Neuronal stem cell (in vitro differentiated cells): ENCODE data around the gene USP10.
A peak's percentile ranks its signal among the peaks of the same experiment; 100 is the strongest.

Experiments
- DNase-seq: peaks from one replicate; pipeline ENCODE4 v3.0.0-alpha.2; 2013; ENCODE audit warnings: low spot score
- H2AFZ ChIP-seq: one replicate; pipeline ENCODE4 v1.6.1; 2013; ENCODE audit warnings: mild to moderate bottlenecking, low read length, inconsistent platforms
- H2AK5ac ChIP-seq: 2 replicates; pipeline ENCODE4 v1.6.1; 2013; ENCODE audit warnings: low read depth, mild to moderate bottlenecking, inconsistent platforms, low read length, moderate library complexity, mixed read lengths
- H2BK120ac ChIP-seq: 2 replicates; pipeline ENCODE4 v1.6.1; 2013; ENCODE audit warnings: low read depth, mild to moderate bottlenecking, inconsistent platforms, low read length, moderate library complexity, mixed read lengths
- H2BK12ac ChIP-seq: one replicate; pipeline ENCODE4 v1.6.1; 2013; ENCODE audit warnings: low read length, inconsistent platforms
- H2BK15ac ChIP-seq: 2 replicates; pipeline ENCODE4 v1.6.1; 2013; ENCODE audit warnings: mild to moderate bottlenecking, low read length, inconsistent platforms, mixed read lengths
- H2BK5ac ChIP-seq: one replicate; pipeline ENCODE4 v1.6.1; 2013; ENCODE audit warnings: inconsistent platforms, mild to moderate bottlenecking, low read length, moderate library complexity
- H3K14ac ChIP-seq: one replicate; pipeline ENCODE4 v1.6.1; 2013; ENCODE audit warnings: low read length, inconsistent platforms
- H3K18ac ChIP-seq: 2 replicates; pipeline ENCODE4 v1.6.1; 2013; ENCODE audit warnings: low read length, inconsistent platforms
- H3K23ac ChIP-seq: 2 replicates; pipeline ENCODE4 v1.6.1; 2013; ENCODE audit warnings: low read depth, mild to moderate bottlenecking, mixed read lengths, low read length, inconsistent platforms; ENCODE audit not compliant: poor library complexity
- H3K27ac ChIP-seq: replicated peaks from 3 replicates; pipeline ENCODE4 v1.5.1; 2013; ENCODE audit warnings: low read length, inconsistent platforms
- H3K27me3 ChIP-seq, 3 experiments: 2 replicates each; pipeline ENCODE4 v1.6.1; 2013; ENCODE audit warnings: low read length in 3 of 3, mild to moderate bottlenecking in 2 of 3, inconsistent platforms in 1 of 3, low read depth in 1 of 3, mixed read lengths in 1 of 3, moderate library complexity in 1 of 3; ENCODE audit not compliant: control insufficient read depth in 3 of 3, insufficient read depth in 3 of 3
- H3K36me3 ChIP-seq, 2 donors: replicated peaks in 1 of 2; 2 replicates each; pipeline ENCODE4 v1.6.1; 2013; ENCODE audit warnings: low read length in 2 of 2; ENCODE audit not compliant: control insufficient read depth in 2 of 2, insufficient read depth in 2 of 2
- H3K4ac ChIP-seq: 2 replicates; pipeline ENCODE4 v1.6.1; 2013; ENCODE audit warnings: inconsistent platforms, mild to moderate bottlenecking, low read length, moderate library complexity
- H3K4me1 ChIP-seq, 2 donors: 1 replicate in 1 of 2; 2 replicates in 1 of 2; pipeline ENCODE4 v1.6.1; 2013; ENCODE audit warnings: low read length in 2 of 2, low read depth in 1 of 2; ENCODE audit not compliant: control insufficient read depth in 2 of 2, insufficient read depth in 1 of 2
- H3K4me2 ChIP-seq: one replicate; pipeline ENCODE4 v1.6.1; 2013; ENCODE audit warnings: mild to moderate bottlenecking, low read length, inconsistent platforms; ENCODE audit not compliant: insufficient read depth, poor library complexity, severe bottlenecking
- H3K4me3 ChIP-seq, 2 donors: 2 replicates each; pipeline ENCODE4 v1.5.1; 2013; ENCODE audit warnings: low read length in 2 of 2, mild to moderate bottlenecking in 2 of 2, inconsistent platforms in 1 of 2, moderate library complexity in 1 of 2
- H3K79me1 ChIP-seq: one replicate; pipeline ENCODE4 v1.6.1; 2013; ENCODE audit warnings: low read depth, mild to moderate bottlenecking, inconsistent platforms, low read length, moderate library complexity
- H3K9ac ChIP-seq: one replicate; pipeline ENCODE4 v1.6.1; 2013; ENCODE audit warnings: mild to moderate bottlenecking, low read depth, low read length, inconsistent platforms; ENCODE audit not compliant: poor library complexity
- H3K9me3 ChIP-seq, 2 donors: replicated peaks in 1 of 2; 2 replicates each; pipeline versions ENCODE3 to v1.6.1; 2013; ENCODE audit warnings: low read length in 2 of 2, mild to moderate bottlenecking in 2 of 2, inconsistent platforms in 1 of 2, low read depth in 1 of 2, mixed read lengths in 1 of 2, moderate library complexity in 1 of 2; ENCODE audit not compliant: control insufficient read depth in 2 of 2, insufficient read depth in 1 of 2
- H4K8ac ChIP-seq: one replicate; pipeline ENCODE4 v1.6.1; 2013; ENCODE audit warnings: low read depth, mild to moderate bottlenecking, inconsistent platforms, low read length, moderate library complexity
- H4K91ac ChIP-seq: one replicate; pipeline ENCODE4 v1.6.1; 2013; ENCODE audit warnings: low read length, low read depth, mild to moderate bottlenecking, inconsistent platforms; ENCODE audit not compliant: poor library complexity
- WGBS, 2 donors: extraction: QIAGEN DNeasy Blood & Tissue Kit; methylation state at CpG; one replicate each; pipeline ENCODE4 v1.1.7; 2013; ENCODE audit warnings: missing lambda C conversion rate in 2 of 2, mixed read lengths in 1 of 2; ENCODE audit not compliant: insufficient read length in 2 of 2, insufficient replicate concordance in 1 of 2; ENCODE audit errors: extremely low coverage in 2 of 2; 5-methylcytosine and 5-hydroxymethylcytosine counted together

The USP10 gene

GRCh38 chr16:84654238-84654637, 45.6 kb upstream of the USP10 start:
- Histone ChIP-seq H3K4me3 (no peak overlapping the region), H2BK120ac (no peak overlapping the region), H3K27ac (no peak overlapping the region), H3K9ac (no peak overlapping the region), H4K91ac (no peak overlapping the region), H3K4ac (no peak overlapping the region), H2BK15ac (no peak overlapping the region), H2BK5ac (no peak overlapping the region), H3K4me1 (peaks cover under 1 to 2% of the 10 kb centered on the region in 2 donors), H3K4me2 (no peak overlapping the region), H2BK12ac (no peak overlapping the region), H2AFZ (no peak overlapping the region), H3K36me3 (peaks cover 15 to 58% of the 10 kb centered on the region in 2 donors), H3K79me1 (peaks cover 2% of the 10 kb centered on the region), H2AK5ac (no peak overlapping the region), H3K27me3 (peaks cover 0 to 7% (median 0%) of the 10 kb centered on the region in 3 experiments), H3K14ac (no peak overlapping the region), H3K18ac (no peak overlapping the region), H4K8ac (no peak overlapping the region), H3K9me3 (peaks cover 0 to 1% of the 10 kb centered on the region in 2 donors), H3K23ac (no peak overlapping the region)
- no CpG with 5 or more reads among the region's 3 CpGs for WGBS, 2 donors
- no peak for DNase-seq

GRCh38 chr16:84654998-84655397, 44.8 kb upstream of the USP10 start:
- Histone ChIP-seq H3K4me1 (no peaks in the 10 kb centered on the region), H2BK15ac (no peak overlapping the region), H2AK5ac (no peak overlapping the region), H4K8ac (no peak overlapping the region), H3K27me3 (peaks cover 0 to 2% (median 0%) of the 10 kb centered on the region in 3 experiments), H3K23ac (no peak overlapping the region), H2BK12ac (no peak overlapping the region), H3K18ac (no peak overlapping the region), H3K14ac (no peak overlapping the region), H4K91ac (no peak overlapping the region), H2BK120ac (no peak overlapping the region), H2AFZ (no peak overlapping the region), H3K9ac (no peak overlapping the region), H3K4me3 (no peak overlapping the region), H3K36me3 (peaks cover 15 to 65% of the 10 kb centered on the region in 2 donors), H2BK5ac (no peak overlapping the region), H3K4ac (no peak overlapping the region), H3K79me1 (peaks cover 2% of the 10 kb centered on the region), H3K4me2 (no peak overlapping the region), H3K27ac (no peak overlapping the region), H3K9me3 (peaks cover 0 to 1% of the 10 kb centered on the region in 2 donors)
- no CpG with 5 or more reads among the region's 6 CpGs for WGBS, 2 donors
- DNase-seq: no peak

- Histone ChIP-seq H3K4me1 (no peaks in the 10 kb centered on the region), H3K18ac (peak overlapping the region; percentile 8), H3K4me2 (no peak overlapping the region), H3K27me3 (no peaks in the 10 kb centered on the region), H3K14ac (no peak overlapping the region), H2BK15ac (no peak overlapping the region), H4K91ac (no peak overlapping the region), H2AFZ (no peak overlapping the region), H2BK120ac (no peak overlapping the region), H3K36me3 (peaks cover 18 to 66% of the 10 kb centered on the region in 2 donors), H3K79me1 (peaks cover 2% of the 10 kb centered on the region), H3K4me3 (peak overlapping the region in 1 of 2 donors; percentile 37), H2AK5ac (no peak overlapping the region), H2BK12ac (no peak overlapping the region), H3K9ac (no peak overlapping the region), H3K4ac (no peak overlapping the region), H3K23ac (peak overlapping the region; percentile 80), H4K8ac (no peak overlapping the region), H3K27ac (no peak overlapping the region), H3K9me3 (peaks cover 0 to 1% of the 10 kb centered on the region in 2 donors), H2BK5ac (no peak overlapping the region)
- no CpG with 5 or more reads among the region's 22 CpGs for WGBS, 2 donors
- no peak for DNase-seq
Measured at GRCh38 chr16:84656649-84657048, 43.2 kb upstream of the USP10 start.

- Histone ChIP-seq H3K9ac (no peak overlapping the region), H3K14ac (no peak overlapping the region)
- WGBS, 2 donors: no CpG with 5 or more reads among the region's 50 CpGs
Measured at GRCh38 chr16:84657229-84657837, 42.5 kb upstream of the USP10 start.

More at GRCh38 chr16:84657229-84657837, 42.5 kb upstream of the USP10 start:
- Histone ChIP-seq H3K27me3 (no peaks in the 10 kb centered on the region), H3K4me2 (no peak overlapping the region), H3K4me1 (no peaks in the 10 kb centered on the region), H4K91ac (no peak overlapping the region), H4K8ac (no peak overlapping the region), H3K23ac (peak overlapping the region; percentile 98), H2AK5ac (no peak overlapping the region), H3K27ac (no peak overlapping the region), H3K4ac (no peak overlapping the region), H2BK15ac (no peak overlapping the region), H3K36me3 (peaks cover 20 to 69% of the 10 kb centered on the region in 2 donors), H2BK5ac (peak overlapping the region; percentile 39), H2BK12ac (no peak overlapping the region), H3K18ac (no peak overlapping the region), H3K79me1 (peaks cover 2% of the 10 kb centered on the region), H2AFZ (no peak overlapping the region), H2BK120ac (no peak overlapping the region), H3K9me3 (peaks cover 0 to 1% of the 10 kb centered on the region in 2 donors), H3K4me3 (peak overlapping the region in 1 of 2 donors; percentile 13)
- no peak for DNase-seq
